HG03469 (cell line): ENCODE data around the gene HSF5.

Experiments
- ATAC-seq: cut with Tn5 transposase; IDR thresholded peaks from one replicate; pipeline ENCODE4 v1.9.1; 2021; ENCODE audit warnings: mild to moderate bottlenecking, moderate library complexity, moderate number of reproducible peaks; ENCODE audit not compliant: unreplicated experiment

HSF5 gene

DNA sequence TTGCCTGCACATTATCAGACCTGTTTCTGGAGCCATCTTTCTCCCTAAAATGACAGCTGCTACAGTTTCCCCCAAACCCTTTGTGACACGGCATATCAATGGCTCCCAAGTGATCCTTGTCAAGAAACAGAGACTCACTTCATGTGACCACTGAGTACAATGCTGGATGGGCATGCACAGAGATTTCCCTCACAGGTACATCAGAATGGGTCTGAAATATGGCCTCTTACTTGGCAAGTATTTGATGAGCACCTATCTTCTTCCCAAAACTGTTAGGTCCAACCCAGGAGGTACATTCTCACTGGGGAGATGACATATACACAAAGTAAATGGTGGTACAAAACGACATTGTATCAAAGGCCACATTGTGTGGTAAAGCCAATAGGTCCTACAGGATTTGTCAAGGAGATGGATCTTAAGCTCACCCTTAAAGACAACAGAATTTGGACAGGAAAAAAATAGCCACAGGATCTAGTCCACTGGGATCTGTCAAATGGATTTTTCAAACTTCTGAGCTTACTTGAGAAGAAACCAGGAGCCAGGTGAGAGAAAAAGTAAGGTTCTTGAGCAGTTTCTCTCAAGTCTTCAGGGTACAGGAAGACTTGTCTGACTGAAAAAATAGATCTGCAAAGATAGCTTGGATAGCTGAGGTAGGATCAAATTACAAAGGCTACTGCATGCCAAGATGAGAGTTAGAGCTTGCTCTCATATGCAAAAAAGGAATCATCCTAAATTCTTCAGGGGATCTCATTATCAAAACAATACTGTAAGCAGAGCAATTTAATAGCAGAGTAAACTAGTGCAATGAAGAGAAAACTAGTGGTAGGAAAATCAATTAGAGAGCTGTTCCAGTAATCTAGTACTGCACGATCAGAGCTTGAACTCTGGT is 99.7 kb downstream of the HSF5 start:
- no peak for ATAC-seq

GRCh38 chr17:58387834-58388233 is 100.4 kb downstream of the HSF5 start:
- no peak for ATAC-seq

- ATAC-seq, result no peak
These were observed 101.5 kb downstream of the HSF5 start for GRCh38 chr17:58386708-58387107.

DNA sequence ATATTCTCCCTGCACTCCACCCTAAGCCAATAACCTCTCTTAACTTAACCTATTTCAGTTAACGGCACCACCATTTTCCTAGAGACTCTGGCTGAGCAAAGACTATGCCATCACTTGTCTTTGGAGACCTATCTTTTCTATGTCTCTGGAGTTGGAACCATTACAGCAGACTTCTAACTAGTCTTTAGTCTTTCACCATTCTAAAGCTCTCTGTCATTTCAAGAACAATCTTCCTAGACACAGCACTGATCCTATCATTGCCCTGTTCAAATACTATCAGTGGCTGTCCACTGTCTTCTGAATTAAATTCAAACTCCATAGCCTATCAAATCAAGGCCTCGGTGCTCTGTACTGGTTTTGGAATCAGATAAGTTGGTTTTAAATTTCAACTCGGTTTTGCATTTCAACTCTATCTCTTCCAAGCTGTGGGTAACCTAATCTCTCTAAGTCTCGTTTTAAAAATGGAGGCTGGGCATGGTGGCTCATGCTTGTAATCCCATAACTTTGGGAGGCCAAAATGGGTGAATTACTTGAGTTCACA is 102.8 kb downstream of the HSF5 start:
- no peak for ATAC-seq

GRCh38 chr17:58384897-58385296 is 103.3 kb downstream of the HSF5 start:
- ATAC-seq, result no peak

GRCh38 chr17:58383892-58384462 is 104.2 kb downstream of the HSF5 start:
- no peak for ATAC-seq

GRCh38 chr17:58382872-58383242 is 105.4 kb downstream of the HSF5 start:
- ATAC-seq, result no peak

GRCh38 chr17:58382108-58382871 is 105.9 kb downstream of the HSF5 start:
- peak; percentile 50 for ATAC-seq

DNA sequence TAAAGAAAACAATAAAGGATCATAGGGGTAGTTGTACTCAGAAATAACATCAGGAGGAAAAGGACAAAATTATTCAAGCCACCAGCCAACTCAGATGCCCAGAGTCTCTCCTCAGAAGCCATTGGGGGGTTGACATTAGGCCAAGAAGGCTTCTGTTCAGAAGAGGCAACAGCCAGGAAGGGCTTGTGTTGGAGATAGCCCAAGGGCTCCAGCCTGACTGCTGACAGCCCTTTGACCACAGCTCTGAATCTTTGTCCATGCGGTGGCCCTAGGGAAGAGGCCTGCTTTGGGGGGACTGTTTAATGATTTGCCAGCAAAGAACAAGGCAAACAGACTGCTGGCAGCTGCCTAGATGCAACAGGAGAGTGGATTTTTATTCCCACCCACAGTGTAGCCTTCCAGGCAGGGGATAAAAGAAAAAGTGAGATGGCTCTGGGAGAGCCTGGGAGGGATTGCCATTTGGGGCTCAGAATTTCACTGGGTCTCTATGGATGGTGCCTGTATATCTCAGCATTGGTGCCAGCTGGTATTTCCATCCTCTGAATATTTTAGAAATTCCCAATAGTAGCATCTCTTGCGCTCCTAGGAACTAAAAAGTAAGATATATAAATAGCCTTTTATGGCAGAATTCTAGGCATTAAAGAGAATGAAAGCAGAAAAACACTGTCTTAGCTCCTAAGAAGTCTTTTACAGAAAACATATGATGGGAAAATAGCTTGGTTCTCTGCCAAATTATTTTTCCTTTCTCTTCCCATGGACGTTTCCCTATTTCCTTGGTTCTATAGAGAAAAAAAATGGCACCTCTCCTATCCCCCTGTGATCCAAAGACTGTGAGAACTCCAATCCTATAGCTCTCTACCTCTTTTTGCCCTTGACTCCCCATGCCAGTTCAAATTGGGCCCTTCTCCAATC is 106.8 kb downstream of the HSF5 start:
- no peak for ATAC-seq

DNA sequence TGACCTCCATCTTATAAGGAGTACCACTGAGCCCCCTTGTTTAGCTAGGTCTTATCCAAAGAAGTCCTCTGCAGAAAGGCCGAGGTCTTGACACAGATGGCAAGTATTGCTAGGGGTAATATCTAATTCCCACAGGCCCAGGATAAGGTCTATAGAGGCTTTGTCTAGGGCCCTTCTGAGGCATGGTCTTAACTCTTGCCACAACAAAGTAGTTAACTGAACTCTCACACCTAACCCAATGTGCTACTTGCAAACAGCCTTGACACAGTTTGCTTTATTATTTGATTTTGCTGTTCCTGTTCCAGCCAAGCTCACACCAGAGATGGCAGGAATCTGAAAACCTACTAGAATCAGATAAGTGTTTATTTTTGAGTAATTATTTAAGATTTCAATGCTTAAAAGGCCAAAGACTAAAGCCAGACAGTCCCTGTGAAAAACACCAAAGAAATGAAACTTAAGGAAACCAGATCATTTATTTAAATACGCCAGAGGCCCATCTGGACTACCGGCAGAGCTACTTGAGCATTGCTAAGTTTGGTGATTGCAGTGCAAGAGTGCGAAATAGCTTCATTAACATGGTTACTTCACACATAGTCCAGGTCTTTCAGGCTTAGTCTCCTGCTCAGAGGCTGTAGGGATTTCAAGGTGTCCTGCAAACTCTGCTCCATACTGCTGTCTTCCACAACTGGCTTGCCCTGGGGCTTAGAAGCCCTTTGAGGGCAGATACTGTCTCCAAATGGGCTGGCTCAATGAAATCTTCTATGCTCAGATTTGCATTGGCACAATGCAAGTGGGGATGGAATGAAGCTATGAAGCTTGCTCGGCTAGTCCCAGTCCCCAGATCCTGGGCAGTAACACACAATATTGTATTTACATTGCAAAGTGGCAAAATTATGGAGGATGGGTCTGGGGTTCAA is 107.7 kb downstream of the HSF5 start:
- ATAC-seq, result no peak

DNA sequence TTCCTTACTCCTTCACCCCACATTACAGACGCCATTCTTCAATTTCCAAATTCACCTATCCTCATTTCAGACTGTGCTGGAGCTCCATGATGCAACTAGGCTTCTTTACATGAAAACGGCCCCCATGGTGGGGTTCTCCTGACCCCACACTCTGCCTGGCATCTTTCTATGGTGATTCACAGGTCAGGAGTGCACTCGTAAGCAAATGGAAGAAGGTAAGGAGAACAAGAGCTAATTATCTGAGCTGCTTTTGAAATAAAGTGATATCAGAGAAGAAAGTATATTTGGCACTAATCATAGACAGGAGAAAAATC is 108.7 kb downstream of the HSF5 start:
- no peak for ATAC-seq

- no peak for ATAC-seq
These were observed 109.3 kb downstream of the HSF5 start for GRCh38 chr17:58378733-58379510.

DNA sequence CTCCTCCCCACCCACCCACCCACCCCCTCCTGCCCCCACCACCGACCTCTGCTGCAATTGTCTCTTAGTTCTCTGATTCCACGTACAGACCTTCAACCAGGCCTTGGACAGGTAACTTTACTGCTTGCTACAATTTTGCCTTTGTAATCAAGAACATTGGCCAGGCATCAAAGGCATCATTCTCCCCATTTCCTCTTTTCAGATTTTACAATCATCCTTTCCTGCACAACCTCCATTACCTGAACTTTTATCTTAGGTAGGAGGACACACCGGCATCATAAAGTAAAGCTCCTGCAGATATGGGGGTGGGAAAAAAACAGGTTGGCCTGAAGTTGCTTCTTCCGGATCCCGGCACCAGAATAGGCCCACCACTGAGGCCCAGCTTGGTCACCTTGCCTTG is 110.5 kb downstream of the HSF5 start:
- no peak for ATAC-seq

DNA sequence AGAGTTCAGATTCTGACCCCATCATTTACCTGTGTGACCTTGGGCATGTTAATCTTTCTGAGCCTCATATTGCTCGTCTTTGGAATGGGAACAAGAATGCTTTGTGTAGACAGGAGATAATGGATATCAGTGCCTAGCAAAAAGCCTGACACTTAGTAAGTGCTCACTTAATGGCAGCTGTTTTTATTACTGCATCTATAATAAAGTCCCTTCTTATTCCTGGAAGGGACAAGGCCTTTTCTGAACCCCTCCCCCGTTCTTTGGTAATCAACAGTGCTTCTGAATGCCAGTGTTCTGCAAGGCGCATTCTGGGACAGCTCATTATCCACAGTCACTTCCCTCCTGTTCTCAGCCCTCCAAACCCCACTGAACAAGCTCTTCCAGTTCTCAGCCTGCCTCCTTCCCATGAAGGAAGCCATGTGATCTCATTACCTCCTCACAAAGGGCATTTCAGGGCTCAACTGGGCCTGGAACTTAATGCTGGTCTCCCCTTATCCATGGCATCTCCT is 111.1 kb downstream of the HSF5 start:
- ATAC-seq, result no peak

GRCh38 chr17:58376472-58377000 is 111.7 kb downstream of the HSF5 start:
- ATAC-seq, result no peak

DNA sequence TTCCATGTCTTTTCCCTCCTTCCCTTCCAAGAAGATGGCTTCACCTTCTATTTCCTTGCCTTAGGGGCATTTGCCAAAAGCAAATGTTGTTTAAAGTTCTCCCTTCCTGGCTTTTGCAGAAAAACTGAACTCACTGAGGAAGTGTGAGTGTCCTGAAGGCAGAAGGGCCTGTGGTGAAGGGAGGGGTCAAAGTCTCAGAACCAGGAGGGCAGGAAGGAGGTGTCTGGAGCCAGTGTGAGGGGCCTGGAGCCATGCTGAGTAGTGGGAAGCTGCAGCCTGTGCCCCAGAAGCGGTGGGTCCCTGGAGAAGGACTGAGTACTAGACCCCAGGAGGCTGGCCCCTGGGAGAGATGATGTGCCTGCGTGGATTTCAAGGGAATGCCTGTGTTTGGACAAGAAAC is 112.4 kb downstream of the HSF5 start:
- no peak for ATAC-seq

GRCh38 chr17:58375256-58375655 is 113.0 kb downstream of the HSF5 start:
- ATAC-seq, result no peak

DNA sequence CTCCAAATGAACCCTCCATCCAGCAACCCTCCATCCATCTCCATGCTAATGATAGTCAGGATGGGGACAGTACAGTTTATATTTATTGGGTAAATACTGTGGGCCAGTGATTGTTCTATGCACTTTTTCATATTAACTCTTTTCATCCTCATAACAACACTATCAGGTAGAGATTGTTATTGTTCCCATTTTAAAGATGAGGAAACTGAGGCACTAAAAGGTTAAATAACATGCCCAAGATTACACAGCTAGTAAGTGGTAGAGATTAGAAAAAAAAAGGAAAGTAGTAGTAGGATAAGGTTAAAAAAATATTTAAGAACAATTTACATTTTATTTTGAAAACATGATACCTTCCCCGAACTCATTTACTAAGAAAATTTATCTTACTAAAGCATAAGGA is 114.3 kb downstream of the HSF5 start:
- ATAC-seq, result no peak
